RWPE1 (cell line): ENCODE data around the gene UNC13D.

Source experiments
- CTCF ChIA-PET: fragments of 350-600 bp; sonication (Branson Sonifier 250); formaldehyde crosslinking; extraction: SDS; loops from one replicate; lab custom pipeline; 2021; lab: Yijun Ruan, JAX
- POLR2A ChIA-PET: fragments of 400-600 bp; formaldehyde crosslinking; extraction: SDS; loops from one replicate; lab custom pipeline; 2020; ENCODE audit warnings: antibody characterized with exemption; ENCODE audit not compliant: low non-redundant PET; lab: Yijun Ruan, JAX
- DNase-seq: peaks from one replicate; pipeline ENCODE4 v3.0.0; 2012; ENCODE audit warnings: low spot score
- H3K27ac ChIP-seq: fragments of 450-650 bp; 2 replicates; pipeline ENCODE4 v1.5.1; 2017
- CTCF ChIP-seq: fragments of 450-650 bp; conservative IDR thresholded peaks from 2 replicates; pipeline ENCODE4 v1.5.1; 2017; ENCODE audit warnings: low read depth, mild to moderate bottlenecking

UNC13D gene

GRCh38 chr17:75815399-75815798 is 28.8 kb downstream of the UNC13D start:
- ChIA-PET CTCF (interaction anchor here (0.6 to 1.3 kb wide), 4 partner anchors 15 to 58 kb away, joined by 3 to 4 read pairs (median 4); partner anchors contain the start of gene GALK1), POLR2A (interaction anchor here (0.5 to 1.0 kb wide), 3 partner anchors 29 to 83 kb away, joined by 3 to 11 read pairs (median 5); no protein-coding TSS in a partner anchor)
- no peak for TF ChIP-seq CTCF
- DNase-seq: no peak
- H3K27ac ChIP-seq: peak overlapping the region; percentile 94

GRCh38 chr17:75814900-75815373 is 29.3 kb downstream of the UNC13D start:
- ChIA-PET CTCF (interaction anchor here (0.6 to 1.1 kb wide), 4 partner anchors 14 to 58 kb away, joined by 3 to 7 read pairs (median 4); no protein-coding TSS in a partner anchor), POLR2A (interaction anchor here (0.5 to 1.0 kb wide), 5 partner anchors 10 to 93 kb away, joined by 3 to 11 read pairs (median 5); no protein-coding TSS in a partner anchor)
- H3K27ac ChIP-seq: peak overlapping the region; percentile 94
- TF ChIP-seq CTCF: no peak
- DNase-seq: peak; percentile 86

- ChIA-PET POLR2A (no interaction called here), CTCF (interaction anchor here (0.7 to 1.1 kb wide), 2 partner anchors 15 to 28 kb away, joined by 4 to 7 read pairs; no protein-coding TSS in a partner anchor)
Observed at GRCh38 chr17:75814021-75814395, 30.2 kb downstream of the UNC13D start.

GRCh38 chr17:75813081-75814020 is 30.9 kb downstream of the UNC13D start:
- H3K27ac ChIP-seq: peak overlapping the region; percentile 94
- POLR2A ChIA-PET: interaction anchor here (0.6 to 0.8 kb wide), 2 partner anchors 38 to 691 kb away, joined by 3 to 4 read pairs; no protein-coding TSS in a partner anchor
- CTCF ChIA-PET: interaction anchor here (0.5 to 1.2 kb wide), 3 partner anchors 27 to 50 kb away, joined by 3 to 4 read pairs (median 3); no protein-coding TSS in a partner anchor
- DNase-seq: no peak
- TF ChIP-seq CTCF: no peak

More at GRCh38 chr17:75814021-75814395, 30.2 kb downstream of the UNC13D start:
- TF ChIP-seq CTCF: no peak
- no peak for DNase-seq
- peak overlapping the region; percentile 94 for H3K27ac ChIP-seq

- ChIA-PET CTCF (interaction anchor here (0.5 to 1.2 kb wide), 3 partner anchors 18 to 49 kb away, joined by 3 read pairs; no protein-coding TSS in a partner anchor), POLR2A (interaction anchor here (0.6 to 0.8 kb wide), 2 partner anchors 37 to 690 kb away, joined by 3 to 4 read pairs; no protein-coding TSS in a partner anchor)
- no peak for DNase-seq
- H3K27ac ChIP-seq: peak overlapping the region; percentile 94
- TF ChIP-seq CTCF: no peak
Observed at GRCh38 chr17:75812096-75813013, 31.8 kb downstream of the UNC13D start.
